ENCODE results near the gene CYP26C1. TPM values are rescaled to one million over a fixed set of nuclear protein-coding genes. Genes with fewer than 3 reads are reported as not detected.
A peak's percentile ranks its signal among the peaks of the same experiment; 100 is the strongest.

CYP26C1 gene
- total and polyA plus RNA-seq, 2 experiments from 2014 or later = not detected

- in situ Hi-C loops (cut with MboI) = no loop called here
- 49 to 51% methylated on average over 2 of the region's 2 CpGs for WGBS, 2 experiments (ENCODE audit: low coverage in 1 of 2, low lambda C conversion rate in 2 of 2, missing lambda C conversion rate in 2 of 2)
Measured at GRCh38 chr10:93113042-93113441, 52.4 kb downstream of the CYP26C1 start.

GRCh38 chr10:93115661-93116383 lies 55.2 kb downstream of the CYP26C1 start:
- WGBS, 2 experiments (ENCODE audit: low coverage in 1 of 2, low lambda C conversion rate in 2 of 2, missing lambda C conversion rate in 2 of 2) = 50 to 53% methylated on average over 3 to 4 of the region's 4 CpGs
- TF ChIP-seq EZH2 (IDR thresholded peaks at IDR 0.05; ENCODE audit: insufficient read depth, poor library complexity, severe bottlenecking) = no peak
- no peak for TF ChIP-seq EZH2phosphoT487 (IDR thresholded peaks at IDR 0.05; ENCODE audit: insufficient read depth, low read depth)
- Histone ChIP-seq H3K27ac (no peak overlapping the region), H3K9ac (no peak overlapping the region), H3K36me3 (ENCODE audit: low read depth) (no peaks in the 10 kb centered on the region), H2AFZ (0 out of 2 replicates have a peak overlapping the region, but pooled peaks have one; percentile 43), H3K4me2 (ENCODE audit: unreplicated experiment) (no peak overlapping the region), H3K9me2 (ENCODE audit: insufficient read depth) (no peaks in the 10 kb centered on the region), H3K4me1 (ENCODE audit: insufficient read depth) (0 out of 2 replicates have a peak, but pooled peaks cover 3% of the 10 kb centered on the region), H3K4me3 (no peak overlapping the region), H3K9me3 (ENCODE audit: low read depth) (no peaks in the 10 kb centered on the region), H3K27me3 (replicated peaks; ENCODE audit: insufficient read depth) (peaks cover 18% of the 10 kb centered on the region; the same call in 1 of the 2 replicates), H4K20me1 (ENCODE audit: insufficient read depth) (no peaks in the 10 kb centered on the region), H3K79me2 (ENCODE audit: insufficient read depth) (no peaks in the 10 kb centered on the region), H3F3A (ENCODE audit: insufficient read depth) (no peaks in the 10 kb centered on the region)
- in situ Hi-C loops (cut with MboI) = no loop called here
- peak; percentile 62 for DNase-seq

More at GRCh38 chr10:93113042-93113441, 52.4 kb downstream of the CYP26C1 start:
- Histone ChIP-seq H3K4me1 (ENCODE audit: insufficient read depth) (0 out of 2 replicates have a peak, but pooled peaks cover 3% of the 10 kb centered on the region), H3K4me3 (no peak overlapping the region), H3K27me3 (replicated peaks; ENCODE audit: insufficient read depth) (peaks cover 18% of the 10 kb centered on the region; the same call in 1 of the 2 replicates), H3F3A (ENCODE audit: insufficient read depth) (no peaks in the 10 kb centered on the region), H3K27ac (no peak overlapping the region), H3K9ac (no peak overlapping the region), H3K79me2 (ENCODE audit: insufficient read depth) (no peaks in the 10 kb centered on the region), H3K36me3 (ENCODE audit: low read depth) (no peaks in the 10 kb centered on the region), H3K9me3 (ENCODE audit: low read depth) (no peaks in the 10 kb centered on the region), H2AFZ (no peak overlapping the region), H4K20me1 (ENCODE audit: insufficient read depth) (no peaks in the 10 kb centered on the region), H3K9me2 (ENCODE audit: insufficient read depth) (no peaks in the 10 kb centered on the region), H3K4me2 (ENCODE audit: unreplicated experiment) (no peak overlapping the region)
- TF ChIP-seq EZH2phosphoT487 (IDR thresholded peaks at IDR 0.05; ENCODE audit: insufficient read depth, low read depth) = no peak
- no peak for TF ChIP-seq EZH2 (IDR thresholded peaks at IDR 0.05; ENCODE audit: insufficient read depth, poor library complexity, severe bottlenecking)
- DNase-seq = no peak

Other genes starting within 250 kb of the CYP26C1 start
- gene EXOC6, start 212.3 kb upstream of the CYP26C1 start, total RNA-seq (2014; rRNA removed; shearing (Covaris generic)) = 2.0 and 3.4 TPM in 2 replicates
- gene EXOC6, start 212.3 kb upstream of the CYP26C1 start, polyA plus RNA-seq (2016; fragmentation: Nextera tagmentation; extraction: Ambion mirVana) = 2.0 TPM in 2 replicates
- not detected in 2 replicates for gene CYP26A1, start 13.1 kb downstream of the CYP26C1 start, total RNA-seq (2014; rRNA removed; shearing (Covaris generic))
- not detected in 2 replicates for gene CYP26A1, start 13.1 kb downstream of the CYP26C1 start, polyA plus RNA-seq (2016; fragmentation: Nextera tagmentation; extraction: Ambion mirVana)